ENCODE results near the gene RND1. TPM values are rescaled to one million over a fixed set of nuclear protein-coding genes. Genes with fewer than 3 reads are reported as not detected.

RND1 gene
- total and polyA plus RNA-seq, 2 donors (not counting 1 experiment from before 2014, with no cell fraction given), result 0.08 to 0.17 TPM

- Histone ChIP-seq H3K9ac (ENCODE audit: insufficient read depth, low read length) (no peak overlapping the region), H3K27ac (ENCODE audit: insufficient read depth, low read length) (no peak overlapping the region), H3K79me2 (ENCODE audit: control insufficient read depth, insufficient read depth, low read length) (peaks cover 2% of the 10 kb centered on the region), H4K20me1 (ENCODE audit: control insufficient read depth, extremely low read depth, insufficient read depth, low read length) (no peaks in the 10 kb centered on the region), H3K36me3 (ENCODE audit: control insufficient read depth, insufficient read depth, low read length) (peaks cover 17% of the 10 kb centered on the region), H3K4me1 (ENCODE audit: control insufficient read depth, extremely low read depth, insufficient read depth, low read length) (no peaks in the 10 kb centered on the region), H3K4me2 (ENCODE audit: extremely low read depth, insufficient read depth, low read length) (no peak overlapping the region), H3K27me3 (ENCODE audit: control insufficient read depth, insufficient read depth, low read length) (no peaks in the 10 kb centered on the region), H3K4me3 (replicated peaks in 1 of 4; ENCODE audit: control extremely low read depth in 1 of 4, insufficient read depth in 1 of 4, low read depth in 3 of 4, low read length in 4 of 4) (no peak overlapping the region), H2AFZ (ENCODE audit: low read length) (no peak overlapping the region), H3K9me3 (ENCODE audit: control insufficient read depth, insufficient read depth, low read depth, low read length) (no peaks in the 10 kb centered on the region)
- TF ChIP-seq CTCF (conservative IDR thresholded peaks at IDR 0.05 in 1 of 2, IDR thresholded peaks at IDR 0.05 in 1 of 2; ENCODE audit: low read depth in 1 of 2, low read length in 2 of 2) (no peak), EZH2 (IDR thresholded peaks at IDR 0.05; ENCODE audit: low read length, missing control alignments) (no peak)
- DNase-seq (ENCODE audit: low read depth in 2 of 2), result no peak
These were observed 40.8 kb downstream of the RND1 start for GRCh38 chr12:48824905-48825304.

- Histone ChIP-seq H4K20me1 (ENCODE audit: control insufficient read depth, extremely low read depth, insufficient read depth, low read length) (no peaks in the 10 kb centered on the region), H3K79me2 (ENCODE audit: control insufficient read depth, insufficient read depth, low read length) (peaks cover 4% of the 10 kb centered on the region), H3K36me3 (ENCODE audit: control insufficient read depth, insufficient read depth, low read length) (peaks cover 17% of the 10 kb centered on the region), H3K4me3 (replicated peaks in 1 of 4; ENCODE audit: control extremely low read depth in 1 of 4, insufficient read depth in 1 of 4, low read depth in 3 of 4, low read length in 4 of 4) (no peak overlapping the region), H3K9me3 (ENCODE audit: control insufficient read depth, insufficient read depth, low read depth, low read length) (no peaks in the 10 kb centered on the region), H3K4me1 (ENCODE audit: control insufficient read depth, extremely low read depth, insufficient read depth, low read length) (no peaks in the 10 kb centered on the region), H3K9ac (ENCODE audit: insufficient read depth, low read length) (no peak overlapping the region), H3K27ac (ENCODE audit: insufficient read depth, low read length) (no peak overlapping the region), H3K27me3 (ENCODE audit: control insufficient read depth, insufficient read depth, low read length) (no peaks in the 10 kb centered on the region), H3K4me2 (ENCODE audit: extremely low read depth, insufficient read depth, low read length) (no peak overlapping the region), H2AFZ (ENCODE audit: low read length) (no peak overlapping the region)
- no peak for DNase-seq (ENCODE audit: low read depth in 2 of 2)
- TF ChIP-seq EZH2 (IDR thresholded peaks at IDR 0.05; ENCODE audit: low read length, missing control alignments) (no peak), CTCF (conservative IDR thresholded peaks at IDR 0.05 in 1 of 2, IDR thresholded peaks at IDR 0.05 in 1 of 2; ENCODE audit: low read depth in 1 of 2, low read length in 2 of 2) (no peak)
These were observed 41.6 kb downstream of the RND1 start for GRCh38 chr12:48824112-48824511.

GRCh38 chr12:48823281-48823680 lies 42.4 kb downstream of the RND1 start:
- TF ChIP-seq CTCF (conservative IDR thresholded peaks at IDR 0.05 in 1 of 2, IDR thresholded peaks at IDR 0.05 in 1 of 2; ENCODE audit: low read depth in 1 of 2, low read length in 2 of 2), result no peak
- TF ChIP-seq EZH2 (IDR thresholded peaks at IDR 0.05; ENCODE audit: low read length, missing control alignments), result no peak
- Histone ChIP-seq H3K9me3 (ENCODE audit: control insufficient read depth, insufficient read depth, low read depth, low read length) (no peaks in the 10 kb centered on the region), H3K79me2 (ENCODE audit: control insufficient read depth, insufficient read depth, low read length) (peaks cover 5% of the 10 kb centered on the region), H3K27me3 (ENCODE audit: control insufficient read depth, insufficient read depth, low read length) (no peaks in the 10 kb centered on the region), H3K9ac (ENCODE audit: insufficient read depth, low read length) (no peak overlapping the region), H3K27ac (ENCODE audit: insufficient read depth, low read length) (no peak overlapping the region), H3K36me3 (ENCODE audit: control insufficient read depth, insufficient read depth, low read length) (peaks cover 14% of the 10 kb centered on the region), H2AFZ (ENCODE audit: low read length) (no peak overlapping the region), H4K20me1 (ENCODE audit: control insufficient read depth, extremely low read depth, insufficient read depth, low read length) (no peaks in the 10 kb centered on the region), H3K4me2 (ENCODE audit: extremely low read depth, insufficient read depth, low read length) (no peak overlapping the region), H3K4me3 (replicated peaks in 1 of 4; ENCODE audit: control extremely low read depth in 1 of 4, insufficient read depth in 1 of 4, low read depth in 3 of 4, low read length in 4 of 4) (no peak overlapping the region), H3K4me1 (ENCODE audit: control insufficient read depth, extremely low read depth, insufficient read depth, low read length) (no peaks in the 10 kb centered on the region)
- DNase-seq (ENCODE audit: low read depth in 2 of 2), result no peak
